Measurements from ENCODE around the gene DNAH3. TPM values are rescaled to one million over a fixed set of nuclear protein-coding genes. Genes with fewer than 3 reads are reported as not detected.

Gene DNAH3
- total RNA-seq, 1 experiment from 2014 or later = 0.24 TPM

- Histone ChIP-seq H3K27ac (ENCODE audit: insufficient read length, low read depth, low read length) (no peak overlapping the region), H3K18ac (ENCODE audit: insufficient read length, low read depth, low read length) (no peak overlapping the region), H2BK5ac (ENCODE audit: insufficient read length, low read length) (no peak overlapping the region), H4K5ac (ENCODE audit: insufficient read length, low read depth, low read length) (no peak overlapping the region), H3K4me2 (ENCODE audit: insufficient read depth, insufficient read length, low read length) (no peak overlapping the region), H3K23me2 (ENCODE audit: insufficient read length, low read depth, low read length, poor library complexity, severe bottlenecking) (no peaks in the 10 kb centered on the region), H3K14ac (ENCODE audit: insufficient read depth, low read length) (no peak overlapping the region), H3K79me1 (ENCODE audit: insufficient read depth, low read depth, low read length, poor library complexity, severe bottlenecking) (no peaks in the 10 kb centered on the region), H3K79me2 (ENCODE audit: insufficient read depth, low read length) (no peaks in the 10 kb centered on the region), H3K9me3 (ENCODE audit: control insufficient read depth, low read depth, low read length) (no peaks in the 10 kb centered on the region), H2AK5ac (ENCODE audit: insufficient read length, low read length) (no peak overlapping the region), H4K20me1 (ENCODE audit: control insufficient read depth, insufficient read depth, insufficient read length) (no peaks in the 10 kb centered on the region), H2BK12ac (ENCODE audit: insufficient read length, low read depth, low read length) (no peak overlapping the region), H3K23ac (ENCODE audit: insufficient read length, low read depth, low read length) (no peak overlapping the region), H3K4ac (ENCODE audit: low read depth, low read length) (no peak overlapping the region), H3K9ac (ENCODE audit: extremely low read depth, insufficient read length, low read length) (no peak overlapping the region), H2BK20ac (ENCODE audit: low read depth, low read length, poor library complexity, severe bottlenecking) (no peak overlapping the region), H3K27me3 (ENCODE audit: insufficient read depth, low read length) (no peaks in the 10 kb centered on the region), H2AFZ (ENCODE audit: low read length) (no peak overlapping the region), H4K91ac (ENCODE audit: insufficient read length, low read depth, low read length) (no peak overlapping the region), H4K8ac (replicated peaks; ENCODE audit: insufficient read length, low read depth, low read length) (no peak overlapping the region), H2BK15ac (ENCODE audit: low read depth, low read length) (no peak overlapping the region), H3K56ac (ENCODE audit: insufficient read length, low read depth, low read length) (no peak overlapping the region), H3T11ph (ENCODE audit: low read length) (no peak overlapping the region), H2BK120ac (ENCODE audit: low read depth, low read length, poor library complexity, severe bottlenecking) (no peak overlapping the region), H3K4me1 (ENCODE audit: insufficient read depth, low read length) (no peaks in the 10 kb centered on the region)
- H3K27ac Mint-ChIP-seq = no peak overlapping the region
- H3K4me1 Mint-ChIP-seq = peaks cover 7 to 8% of the 10 kb centered on the region in 2 experiments
- no CpG with 5 or more reads among the region's 15 CpGs for WGBS (ENCODE audit: extremely low coverage, insufficient read length, low lambda C conversion rate)
- H3K27me3 Mint-ChIP-seq (ENCODE audit: low read depth) = no peaks in the 10 kb centered on the region; the same call in 1 of the 2 replicates
- no peaks in the 10 kb centered on the region for H3K36me3 Mint-ChIP-seq (ENCODE audit: insufficient read depth in 1 of 3, low read depth in 3 of 3)
- H3K9me3 Mint-ChIP-seq = peaks cover 2 to 4% of the 10 kb centered on the region in 2 experiments; a peak in 3 of 5 replicates
- H3K4me3 Mint-ChIP-seq = no peak overlapping the region
- no peak for DNase-seq
- TF ChIP-seq, protein P1, sequence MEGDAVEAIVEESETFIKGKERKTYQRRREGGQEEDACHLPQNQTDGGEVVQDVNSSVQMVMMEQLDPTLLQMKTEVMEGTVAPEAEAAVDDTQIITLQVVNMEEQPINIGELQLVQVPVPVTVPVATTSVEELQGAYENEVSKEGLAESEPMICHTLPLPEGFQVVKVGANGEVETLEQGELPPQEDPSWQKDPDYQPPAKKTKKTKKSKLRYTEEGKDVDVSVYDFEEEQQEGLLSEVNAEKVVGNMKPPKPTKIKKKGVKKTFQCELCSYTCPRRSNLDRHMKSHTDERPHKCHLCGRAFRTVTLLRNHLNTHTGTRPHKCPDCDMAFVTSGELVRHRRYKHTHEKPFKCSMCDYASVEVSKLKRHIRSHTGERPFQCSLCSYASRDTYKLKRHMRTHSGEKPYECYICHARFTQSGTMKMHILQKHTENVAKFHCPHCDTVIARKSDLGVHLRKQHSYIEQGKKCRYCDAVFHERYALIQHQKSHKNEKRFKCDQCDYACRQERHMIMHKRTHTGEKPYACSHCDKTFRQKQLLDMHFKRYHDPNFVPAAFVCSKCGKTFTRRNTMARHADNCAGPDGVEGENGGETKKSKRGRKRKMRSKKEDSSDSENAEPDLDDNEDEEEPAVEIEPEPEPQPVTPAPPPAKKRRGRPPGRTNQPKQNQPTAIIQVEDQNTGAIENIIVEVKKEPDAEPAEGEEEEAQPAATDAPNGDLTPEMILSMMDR (conservative IDR thresholded peaks at IDR 0.05) = no peak
These were observed 112.9 kb downstream of the DNAH3 start for GRCh38 chr16:21037736-21038135.

Measured in H9 (cell line).